GM21576 (cell line): ENCODE results near the gene ANXA7.
"Not testable (repeated sequence)": the region's sequence is repeated elsewhere in the genome, so short reads cannot be mapped to it uniquely, and the experiment has no call there.

Source experiments
- ATAC-seq: cut with Tn5 transposase; IDR thresholded peaks from one replicate; pipeline ENCODE4 v1.9.1; 2021; ENCODE audit warnings: mild to moderate bottlenecking, moderate library complexity; ENCODE audit not compliant: unreplicated experiment

ANXA7 gene

DNA sequence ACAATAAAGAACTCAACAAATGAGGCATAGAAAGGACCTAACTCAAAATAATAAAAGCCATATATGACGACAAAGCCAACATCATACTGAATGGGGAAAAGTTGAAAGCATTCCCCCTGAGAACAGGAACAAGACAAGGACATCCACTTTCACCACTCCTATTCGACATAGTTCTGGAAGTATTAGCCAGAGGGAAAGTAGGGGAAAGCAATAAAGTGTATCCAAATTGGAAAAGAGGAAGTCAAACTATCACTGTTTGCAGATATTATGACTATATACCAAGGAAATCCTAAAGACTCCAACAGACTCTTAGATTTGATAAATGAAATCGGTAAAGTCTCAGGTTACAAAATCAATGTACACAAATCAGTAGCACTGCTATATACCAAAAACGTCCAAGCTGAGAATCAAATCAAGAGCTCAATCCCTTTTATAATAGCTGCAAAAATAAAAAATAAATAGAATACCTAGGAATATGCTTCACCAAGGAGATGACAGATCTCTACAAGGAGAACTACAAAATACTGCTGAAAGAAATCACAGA is 4.8 kb downstream of the ANXA7 start:
- no peak for ATAC-seq

DNA sequence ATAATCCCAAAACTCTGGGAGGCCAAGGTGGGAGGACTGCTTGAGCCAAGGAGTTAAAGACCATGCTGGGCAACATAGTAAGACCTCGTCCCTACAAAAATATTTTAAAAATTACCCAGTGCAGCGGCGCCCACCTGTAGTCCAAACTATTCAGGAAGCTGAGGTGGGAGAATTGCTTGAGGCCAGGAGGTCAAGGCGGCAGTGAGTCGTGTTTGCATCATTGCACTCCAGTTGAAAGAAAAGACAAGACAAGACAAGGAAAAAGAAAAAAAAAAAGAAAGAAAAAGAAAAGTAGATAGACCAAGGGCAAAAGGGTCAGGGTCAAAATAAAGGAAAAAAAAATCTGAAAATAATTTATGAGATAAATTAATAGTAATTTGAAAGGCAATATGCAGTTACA is 5.8 kb downstream of the ANXA7 start:
- ATAC-seq, result no peak

DNA sequence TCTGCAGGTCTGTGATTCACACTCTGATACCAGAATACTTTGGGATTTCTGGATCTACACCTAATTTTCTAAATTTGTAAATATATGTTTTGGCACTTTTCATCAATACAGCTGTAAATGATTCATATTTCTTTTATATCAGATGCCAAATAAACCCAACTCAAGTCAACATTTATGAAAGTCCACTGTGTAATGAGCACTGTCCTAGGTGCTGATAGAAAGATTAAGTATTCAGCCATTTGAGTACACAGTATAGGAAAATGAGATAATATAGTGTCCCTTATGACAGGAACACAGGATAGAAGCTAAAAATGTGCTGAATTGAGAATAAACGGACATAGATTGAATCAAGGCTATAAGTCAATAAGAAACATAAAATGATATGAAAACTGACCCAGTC is 6.4 kb downstream of the ANXA7 start:
- no peak for ATAC-seq

DNA sequence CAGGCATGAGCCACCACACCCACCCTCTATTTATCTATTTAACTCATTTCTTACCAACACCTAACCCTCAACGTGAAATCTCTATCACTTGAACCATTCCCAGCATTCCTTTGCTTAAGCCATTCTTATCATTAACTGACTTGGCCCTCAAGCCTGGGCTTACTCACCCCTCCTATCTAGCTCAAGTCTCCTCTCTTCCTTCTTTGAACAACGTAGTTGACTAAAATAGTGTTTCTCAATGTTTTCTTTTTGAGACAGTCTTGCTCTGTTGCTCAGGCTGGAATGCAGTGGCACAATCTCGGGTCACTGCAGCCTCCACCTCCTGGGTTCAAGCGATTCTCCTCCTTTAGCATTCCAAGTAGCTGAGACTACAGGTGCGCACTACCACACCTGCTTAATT is 7.0 kb downstream of the ANXA7 start:
- no peak for ATAC-seq

DNA sequence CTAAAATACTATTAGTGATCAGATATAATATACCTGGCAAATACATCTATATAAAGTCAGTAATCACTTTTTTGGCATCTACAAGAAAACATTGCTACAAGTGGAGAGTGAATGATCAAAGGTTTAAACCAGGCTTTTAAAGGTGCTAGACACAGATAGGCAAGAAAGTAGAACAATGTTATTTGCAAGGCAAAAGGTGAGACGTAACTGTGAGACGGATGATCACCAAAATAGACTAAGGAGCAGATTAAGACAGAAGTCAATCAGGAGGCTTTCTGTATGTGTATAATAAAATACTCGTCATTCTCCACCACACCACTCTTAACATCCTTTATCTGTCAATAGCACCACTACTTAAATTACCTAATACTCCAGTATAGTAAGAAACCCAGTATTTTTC is 8.3 kb downstream of the ANXA7 start:
- no peak for ATAC-seq

DNA sequence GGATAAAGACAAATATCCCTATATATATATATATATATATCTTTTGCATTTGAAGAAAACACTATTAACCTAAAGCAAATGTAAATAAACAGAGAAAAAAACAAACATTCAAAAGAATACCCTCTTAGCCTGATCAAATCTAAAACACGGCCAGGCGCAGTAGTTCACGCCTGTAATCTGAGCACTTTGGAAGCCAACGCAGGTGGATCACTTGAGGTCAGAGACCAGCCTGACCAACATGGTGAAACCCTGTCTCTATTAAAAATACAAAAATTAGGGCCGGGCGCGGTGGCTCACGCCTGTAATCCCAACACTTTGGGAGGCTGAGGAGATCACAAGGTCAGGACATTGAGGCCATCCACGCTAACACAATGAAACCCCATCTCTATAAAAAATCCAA is 9.2 kb downstream of the ANXA7 start:
- no peak for ATAC-seq

DNA sequence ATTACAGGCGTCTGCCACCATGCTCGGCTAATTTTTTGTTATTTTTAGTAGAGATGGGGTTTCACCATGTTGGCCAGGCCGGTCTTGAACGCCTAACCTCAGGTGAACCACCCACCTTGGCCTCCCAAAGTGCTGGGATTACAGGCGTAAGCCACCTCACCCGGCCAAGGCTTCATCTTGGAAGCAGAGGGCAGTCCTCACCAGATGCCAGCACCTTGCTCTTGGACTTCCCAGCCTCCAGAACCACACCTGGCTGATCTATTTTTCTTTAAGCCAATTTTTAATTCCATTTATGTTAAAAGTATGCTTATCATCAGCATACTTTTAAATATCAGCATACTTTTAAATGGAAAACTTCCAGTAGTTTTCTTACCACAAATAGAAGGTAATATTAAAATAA is 12.2 kb downstream of the ANXA7 start:
- no peak for ATAC-seq

DNA sequence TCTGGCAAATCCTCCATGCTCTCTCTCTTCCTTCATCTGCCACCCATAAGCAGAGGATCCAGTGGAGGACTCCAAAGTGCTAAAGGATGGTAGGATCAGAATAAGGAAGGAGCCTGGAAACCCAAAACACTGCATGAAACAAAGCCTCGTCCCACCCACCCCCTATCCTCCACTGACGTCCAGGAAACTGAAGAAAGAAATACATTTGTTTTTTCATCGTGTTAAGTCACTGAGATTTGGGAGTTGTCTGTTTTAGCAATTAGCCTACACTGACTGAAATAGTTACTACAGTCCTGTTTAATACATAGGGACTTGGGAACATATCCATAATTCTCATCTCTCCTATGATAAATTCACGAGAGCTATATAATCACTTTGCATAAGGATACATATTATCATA is 14.8 kb downstream of the ANXA7 start:
- no peak for ATAC-seq

DNA sequence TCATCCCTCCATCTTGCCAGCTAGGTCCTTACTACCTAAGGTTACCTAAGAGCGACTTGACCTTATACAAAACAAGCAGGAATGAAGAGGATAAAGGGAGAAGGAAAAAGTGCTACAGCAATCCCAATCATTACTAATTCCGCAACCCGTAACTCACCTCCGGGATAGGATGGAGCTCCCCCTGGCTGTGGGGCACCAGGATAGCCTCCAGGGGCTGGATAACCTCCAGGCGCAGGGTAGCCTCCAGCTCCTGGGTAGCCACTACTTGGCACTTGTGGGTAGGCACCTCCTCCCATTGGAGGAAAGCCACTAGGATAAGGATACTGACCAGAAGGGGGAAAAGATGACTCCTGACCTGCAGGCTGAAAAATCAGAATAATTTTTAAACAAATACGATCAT is 15.8 kb downstream of the ANXA7 start:
- no peak for ATAC-seq

DNA sequence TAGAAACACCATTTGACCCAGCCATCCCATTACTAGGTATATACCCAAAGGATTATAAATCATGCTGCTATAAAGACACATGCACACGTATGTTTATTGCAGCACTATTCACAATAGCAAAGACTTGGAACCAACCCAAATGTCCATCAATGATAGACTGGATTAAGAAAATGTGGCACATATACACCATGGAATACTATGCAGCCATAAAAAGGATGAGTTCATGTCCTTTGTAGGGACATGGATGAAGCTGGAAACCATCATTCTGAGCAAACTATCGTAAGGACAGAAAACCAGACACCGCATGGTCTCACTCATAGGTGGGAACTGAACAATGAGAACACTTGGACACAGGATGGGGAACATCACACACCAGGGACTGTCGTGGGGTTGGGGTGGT is 19.5 kb downstream of the ANXA7 start:
- not testable (repeated sequence) for ATAC-seq

DNA sequence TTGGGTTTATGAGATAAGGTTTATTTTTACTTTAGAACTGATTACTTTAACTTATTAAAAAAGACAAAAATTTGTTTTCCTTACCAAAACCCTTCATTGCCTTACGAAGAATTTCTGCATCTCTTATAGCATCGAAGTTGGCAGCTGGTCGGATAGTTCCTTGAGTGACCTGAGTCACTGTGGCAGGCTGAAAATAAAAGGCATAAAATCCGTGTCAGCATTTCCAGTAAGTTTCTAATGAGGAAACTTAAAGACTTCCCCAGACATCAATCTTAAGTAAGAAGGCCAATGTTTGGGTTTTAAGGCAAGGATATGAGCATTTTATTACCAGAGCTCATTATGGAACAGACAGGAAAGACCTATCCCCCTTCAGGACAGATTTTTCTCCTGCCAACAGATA is 25.6 kb downstream of the ANXA7 start:
- ATAC-seq, result no peak

DNA sequence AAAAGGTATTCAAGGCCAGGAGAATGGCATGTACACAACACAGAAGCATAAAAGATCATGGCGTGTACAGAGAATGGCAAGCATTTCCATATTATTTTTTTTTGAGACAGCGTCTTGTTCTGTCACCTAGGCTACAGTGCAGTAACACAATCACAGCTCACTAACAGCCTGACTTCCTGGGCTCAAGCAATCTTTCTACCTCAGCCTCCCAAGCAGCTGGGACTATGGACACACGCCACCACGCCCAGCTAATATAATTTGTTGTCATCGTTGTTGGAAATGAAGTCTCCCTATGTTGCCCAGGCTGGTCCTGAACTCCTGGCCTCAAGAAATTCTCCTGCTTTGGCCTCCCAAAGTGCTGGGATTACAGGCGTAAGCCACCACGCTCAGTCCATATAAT is 27.3 kb downstream of the ANXA7 start:
- ATAC-seq, result no peak

DNA sequence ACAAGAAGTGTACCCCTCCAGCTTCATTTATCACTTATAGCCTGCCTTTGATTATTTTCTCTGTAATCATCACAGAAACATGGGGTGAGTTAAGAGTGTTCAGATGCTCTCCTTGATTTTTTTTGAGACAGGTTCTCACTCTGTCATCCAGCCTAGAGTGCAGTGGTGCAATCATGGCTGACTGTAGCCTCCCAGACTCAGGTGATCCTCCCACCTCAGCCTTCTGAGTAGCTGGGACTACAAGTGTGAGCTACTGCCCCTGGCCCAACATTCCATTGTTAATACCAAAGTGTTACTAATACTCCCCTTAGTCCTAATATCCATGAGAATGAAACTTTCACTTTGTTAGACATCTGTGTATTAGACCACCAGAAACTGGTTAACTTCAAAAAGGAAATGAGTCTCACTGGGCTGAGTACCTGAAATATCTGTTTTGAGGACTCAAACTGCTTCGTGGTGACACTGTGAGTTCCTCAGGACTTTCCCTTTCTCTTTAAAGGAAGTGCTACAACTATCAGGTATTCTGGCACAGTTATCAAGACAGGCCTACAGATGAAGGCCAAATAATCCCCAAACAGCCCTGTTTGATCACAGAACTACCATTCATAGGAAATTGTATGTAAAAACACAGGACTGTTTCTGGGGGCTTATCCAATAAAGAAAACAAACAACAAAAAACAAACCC is 34.7 kb downstream of the ANXA7 start:
- ATAC-seq, result peak; percentile 52

DNA sequence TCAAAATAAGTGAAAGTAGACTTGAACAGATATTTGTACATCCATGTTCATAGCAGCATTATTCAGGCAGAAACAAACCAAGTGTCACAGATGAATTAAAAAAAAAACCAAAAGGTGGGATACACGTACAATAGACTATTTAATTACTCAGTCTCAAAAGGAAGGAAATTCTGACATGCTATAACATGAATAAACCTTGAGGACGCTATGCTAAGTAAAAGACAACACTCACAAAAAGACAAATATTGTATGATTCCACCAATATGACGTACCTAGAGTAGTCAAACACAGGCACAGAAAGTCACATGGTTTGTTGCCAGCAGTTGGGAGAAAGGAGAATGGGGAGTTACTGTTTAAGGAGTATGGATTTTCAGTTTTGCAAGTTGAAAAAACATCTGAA is 37.2 kb downstream of the ANXA7 start:
- no peak for ATAC-seq

DNA sequence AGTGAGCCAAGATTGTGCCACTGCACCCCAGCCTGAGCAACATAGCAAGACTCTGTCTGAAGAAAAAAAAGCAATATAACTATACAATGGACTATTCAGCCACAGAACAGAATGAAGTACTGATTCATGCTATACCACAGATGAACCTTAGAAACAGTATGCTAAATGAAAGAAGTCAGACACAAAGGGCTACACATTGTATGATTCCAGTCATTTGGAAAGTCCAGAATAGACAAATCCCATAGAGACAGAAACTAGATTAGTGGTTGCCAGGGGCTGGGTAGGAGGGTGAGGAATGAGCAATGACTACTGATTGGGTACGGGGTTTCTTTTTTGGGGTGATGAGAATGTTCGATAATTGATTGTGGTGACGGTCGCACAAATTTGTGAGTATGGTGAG is 45.6 kb downstream of the ANXA7 start:
- no peak for ATAC-seq

DNA sequence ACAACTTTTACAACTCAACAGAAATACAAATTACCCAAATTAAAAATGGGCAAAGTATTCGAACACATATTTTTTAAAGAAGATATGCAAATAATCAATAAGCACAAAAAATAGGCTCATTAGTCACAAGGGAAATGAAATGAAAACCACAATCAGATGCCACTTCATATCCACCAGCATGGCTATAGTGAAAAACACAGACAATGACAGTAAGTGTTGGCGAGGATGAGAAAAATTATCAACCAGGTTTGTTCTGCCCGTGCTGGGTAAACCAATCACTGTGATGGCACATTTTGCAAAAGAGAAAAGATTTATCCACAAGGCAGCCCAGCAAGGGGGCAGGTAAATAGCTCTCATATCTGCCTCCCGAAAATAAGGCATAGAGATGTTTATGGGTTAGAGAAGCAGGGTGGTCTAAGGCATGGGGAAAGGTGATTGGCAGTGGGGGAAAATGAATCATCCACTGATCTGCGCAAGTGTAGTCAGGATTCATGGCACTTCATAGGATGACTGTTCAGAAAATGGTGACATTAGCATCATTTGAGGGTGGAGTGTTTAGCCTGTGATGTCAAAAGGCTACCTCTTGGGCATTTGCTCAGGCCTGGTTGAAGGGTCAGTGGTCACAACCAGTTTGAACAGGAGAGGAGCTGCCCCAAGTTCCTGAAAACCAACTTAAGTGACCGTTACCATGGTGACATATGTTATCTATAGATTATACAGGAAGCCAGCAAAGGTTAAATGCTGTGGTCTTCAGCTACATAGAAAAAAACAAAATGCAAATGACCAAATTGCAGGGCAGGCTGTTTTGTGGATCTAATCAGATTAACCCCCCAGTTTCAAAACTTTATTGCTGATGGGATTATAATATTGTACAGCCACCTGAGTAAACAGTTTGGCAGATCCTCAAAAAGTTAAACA is 47.2 kb downstream of the ANXA7 start:
- ATAC-seq, result no peak

DNA sequence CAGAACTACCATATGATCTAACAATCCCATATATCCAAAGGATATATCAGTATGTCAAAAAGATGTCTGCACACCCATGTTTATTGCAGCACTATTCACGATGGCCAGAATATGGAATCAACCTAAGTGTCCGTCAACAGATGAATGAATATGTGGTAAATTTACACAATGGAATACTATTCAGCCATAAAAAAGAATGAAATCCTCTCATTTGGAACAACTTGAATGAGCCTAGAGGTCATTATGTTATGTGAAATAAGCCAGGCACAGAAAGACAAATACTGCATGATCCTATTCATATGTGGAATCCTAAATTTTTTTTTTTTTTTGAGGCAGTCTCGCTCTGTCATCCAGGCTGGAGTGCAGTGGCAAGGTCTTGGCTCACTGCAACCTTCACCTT is 48.9 kb downstream of the ANXA7 start:
- ATAC-seq, result no peak

DNA sequence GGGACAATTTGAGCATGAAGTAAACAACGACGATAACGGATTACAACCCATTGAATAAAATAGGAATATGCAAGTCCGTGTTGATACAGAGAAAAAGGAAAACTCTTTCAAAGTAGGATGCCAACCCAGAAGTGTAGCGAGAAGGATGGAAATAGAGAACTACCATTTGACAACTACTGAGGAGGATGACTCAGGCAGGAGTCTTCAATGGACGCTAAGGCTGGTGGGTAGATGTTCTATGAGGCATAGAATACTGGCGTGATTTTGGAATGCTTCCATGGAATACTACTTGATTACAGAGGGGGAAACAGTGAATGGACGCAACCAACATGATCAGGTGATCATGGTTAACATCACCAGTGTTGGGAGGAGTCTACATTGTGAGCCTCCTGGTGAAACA is 54.4 kb downstream of the ANXA7 start:
- ATAC-seq, result no peak

DNA sequence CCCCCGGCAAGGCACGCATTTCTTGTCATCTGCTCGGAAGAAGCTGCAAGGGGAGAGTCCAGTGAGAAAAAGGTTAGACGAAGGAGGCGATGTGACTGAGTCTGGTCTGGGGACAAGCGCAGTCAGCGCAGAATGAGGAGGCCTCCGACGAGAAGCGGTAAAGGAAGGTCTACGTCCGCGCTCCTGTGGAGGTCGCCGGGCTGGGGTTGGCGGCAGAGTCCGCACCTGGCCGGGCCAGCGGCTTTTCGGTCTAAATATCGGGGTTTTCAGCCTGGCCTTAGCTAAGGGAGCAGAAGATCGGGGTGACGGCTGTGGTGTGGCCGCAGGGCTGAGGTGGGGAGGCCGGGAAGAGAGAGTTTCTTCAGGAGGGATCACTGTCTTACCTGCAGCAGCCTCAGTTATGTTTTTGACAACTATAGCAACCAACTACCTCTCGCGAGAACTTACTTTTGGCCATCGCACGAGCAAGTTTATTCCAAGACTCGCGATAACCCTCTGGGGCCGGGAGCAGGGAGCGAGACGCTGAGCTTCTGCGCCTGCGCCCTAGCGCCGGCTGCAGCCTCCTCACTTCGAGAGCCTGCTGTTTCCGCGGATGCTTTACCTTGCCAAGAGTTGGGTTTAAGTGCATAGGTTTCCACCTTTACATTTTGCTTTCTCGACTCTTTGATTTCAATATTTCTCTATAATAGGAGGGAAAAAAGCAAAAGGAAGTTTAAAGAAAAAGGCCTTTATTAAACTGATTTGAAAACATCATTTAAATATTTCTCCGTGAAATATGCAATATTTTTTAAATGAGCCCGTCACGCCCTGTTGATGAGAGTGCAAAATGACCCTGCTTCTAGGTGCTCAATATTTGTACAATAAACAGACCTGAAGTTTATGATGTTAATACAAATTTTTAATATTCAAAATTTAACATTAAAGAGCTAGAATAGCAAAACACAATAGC is 55.3 kb downstream of the ANXA7 start, which contains the start of gene CFAP70:
Gene CFAP70 (minus strand): TSS at position 534 of the 949 bp plus-strand sequence. CDS start 4,068 bp downstream, outside the sequence.
- ATAC-seq, result peak; percentile 91

DNA sequence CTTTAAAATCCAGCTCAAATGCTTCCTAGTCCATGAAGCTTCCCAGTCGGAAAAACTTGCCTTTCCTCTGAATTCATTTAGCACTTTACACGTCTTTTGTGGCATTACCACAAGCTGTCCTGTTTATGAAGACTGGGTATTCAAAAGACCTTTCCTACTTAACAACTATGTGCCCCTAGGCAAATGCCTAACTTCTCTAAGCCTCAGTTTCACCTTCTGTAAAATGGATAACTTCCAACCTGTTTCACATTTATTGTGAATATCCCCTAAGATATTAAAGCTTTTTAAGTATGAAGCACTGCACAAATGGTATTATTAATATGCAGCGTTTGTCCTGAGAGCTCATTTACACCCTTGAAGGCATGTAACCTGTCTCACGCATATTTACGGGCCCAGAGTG is 56.0 kb downstream of the ANXA7 start:
- no peak for ATAC-seq

DNA sequence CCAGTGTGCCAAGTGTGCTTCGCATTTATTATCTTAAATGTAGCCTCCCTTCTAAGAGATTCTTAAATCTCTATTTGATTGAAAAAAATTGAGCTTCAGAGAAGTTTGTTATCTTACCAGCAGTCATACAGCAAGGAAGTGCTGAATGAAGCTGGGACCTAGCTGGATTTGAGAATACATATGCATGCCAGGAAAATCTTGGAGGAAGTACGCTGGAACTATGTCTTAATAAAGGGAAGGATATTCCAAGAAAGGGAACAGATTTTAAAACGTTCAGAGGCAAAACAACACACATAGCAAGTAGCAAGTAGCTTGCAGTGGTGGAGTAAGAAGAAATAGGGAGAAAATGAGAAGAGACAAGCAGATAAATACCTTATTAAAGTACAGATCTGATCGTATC is 56.7 kb downstream of the ANXA7 start:
- ATAC-seq, result no peak
